HG03139 (cell line): ENCODE measurements around the gene LHX5.
"Not testable (repeated sequence)": the region's sequence is repeated elsewhere in the genome, so short reads cannot be mapped to it uniquely, and the experiment has no call there.

Experiments used
- ATAC-seq: cut with Tn5 transposase; IDR thresholded peaks from one replicate; pipeline ENCODE4 v1.9.1; 2021; ENCODE audit not compliant: unreplicated experiment

The LHX5 gene

GRCh38 chr12:113471619-113472171 lies at the start of gene LHX5:
TSS of gene LHX5 (minus strand) at chr12:113471871. CDS start at chr12:113471498, 373 bp downstream.
- ATAC-seq = no peak

GRCh38 chr12:113519464-113520307 lies 48.0 kb upstream of the LHX5 start:
- no peak for ATAC-seq

- no peak for ATAC-seq
Observed at GRCh38 chr12:113515082-113515856, 43.6 kb upstream of the LHX5 start.

- ATAC-seq = no peak
Observed at GRCh38 chr12:113514602-113515001, 42.9 kb upstream of the LHX5 start.

GRCh38 chr12:113512568-113512967 lies 40.9 kb upstream of the LHX5 start:
- ATAC-seq = no peak

GRCh38 chr12:113506867-113507266 lies 35.2 kb upstream of the LHX5 start:
- no peak for ATAC-seq

GRCh38 chr12:113505941-113506340 lies 34.3 kb upstream of the LHX5 start:
- ATAC-seq = no peak

- ATAC-seq = no peak
Observed at GRCh38 chr12:113504917-113505316, 33.2 kb upstream of the LHX5 start.

- no peak for ATAC-seq
Observed at GRCh38 chr12:113500782-113501311, 29.2 kb upstream of the LHX5 start.

GRCh38 chr12:113500306-113500675 lies 28.6 kb upstream of the LHX5 start:
- ATAC-seq = no peak

GRCh38 chr12:113498490-113498889 lies 26.8 kb upstream of the LHX5 start:
- ATAC-seq = no peak

GRCh38 chr12:113497693-113498092 lies 26.0 kb upstream of the LHX5 start:
- no peak for ATAC-seq

GRCh38 chr12:113495941-113496340 lies 24.3 kb upstream of the LHX5 start:
- not testable (repeated sequence) for ATAC-seq

GRCh38 chr12:113488322-113488721 lies 16.7 kb upstream of the LHX5 start:
- no peak for ATAC-seq

- no peak for ATAC-seq
Observed at GRCh38 chr12:113486722-113487121, 15.1 kb upstream of the LHX5 start.

GRCh38 chr12:113485330-113485729 lies 13.7 kb upstream of the LHX5 start:
- no peak for ATAC-seq

GRCh38 chr12:113482334-113482733 lies 10.7 kb upstream of the LHX5 start:
- ATAC-seq = no peak

- no peak for ATAC-seq
Observed at GRCh38 chr12:113480336-113480971, 8.8 kb upstream of the LHX5 start.

- ATAC-seq = no peak
Observed at GRCh38 chr12:113479590-113480335, 8.1 kb upstream of the LHX5 start.

- ATAC-seq = no peak
Observed at GRCh38 chr12:113479216-113479589, 7.5 kb upstream of the LHX5 start.
